ENCODE measurements around the gene TCERG1L. TPM values are rescaled to one million over a fixed set of nuclear protein-coding genes. Genes with fewer than 3 reads are reported as not detected.

The TCERG1L gene
- total RNA-seq = not detected in 2 replicates

GRCh38 chr10:131311661-131312477 lies at the start of gene TCERG1L:
TCERG1L (minus strand) TSS chr10:131311721; CDS start chr10:131311635, 86 bp downstream.

